Kidney capillary endothelial cell (primary cell): Measurements from ENCODE around the gene TCF12.
"Not testable (repeated sequence)": the region's sequence is repeated elsewhere in the genome, so short reads cannot be mapped to it uniquely, and the experiment has no call there.

ENCODE experiments used
- DNase-seq: peaks from one replicate; pipeline ENCODE4 v3.0.0-alpha.2; 2018; ENCODE audit warnings: low spot score

The TCF12 gene

GRCh38 chr15:56916825-56917477 lies 1.5 kb upstream of the TCF12 start:
- DNase-seq = no peak

GRCh38 chr15:56917652-56918045 lies 795 bp upstream of the TCF12 start:
- DNase-seq = no peak

- peak; percentile 78 for DNase-seq
These were observed 676 bp downstream of the TCF12 start for GRCh38 chr15:56919031-56919608.

- DNase-seq = peak; percentile 48
These were observed 1.3 kb downstream of the TCF12 start for GRCh38 chr15:56919609-56920366.

DNA sequence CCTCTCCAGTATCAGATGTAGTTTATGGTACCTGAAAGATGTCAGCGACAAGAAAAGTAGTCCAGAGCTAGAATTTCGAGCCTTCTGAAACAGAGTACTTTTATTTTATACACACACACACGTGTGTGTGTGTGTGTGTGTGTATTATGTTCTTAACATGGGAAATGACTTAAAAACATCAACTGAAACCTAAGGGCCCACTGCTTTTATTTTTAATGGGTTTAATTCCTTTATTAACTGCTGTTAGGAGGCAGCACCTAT lies 1.9 kb downstream of the TCF12 start:
- no peak for DNase-seq

DNA sequence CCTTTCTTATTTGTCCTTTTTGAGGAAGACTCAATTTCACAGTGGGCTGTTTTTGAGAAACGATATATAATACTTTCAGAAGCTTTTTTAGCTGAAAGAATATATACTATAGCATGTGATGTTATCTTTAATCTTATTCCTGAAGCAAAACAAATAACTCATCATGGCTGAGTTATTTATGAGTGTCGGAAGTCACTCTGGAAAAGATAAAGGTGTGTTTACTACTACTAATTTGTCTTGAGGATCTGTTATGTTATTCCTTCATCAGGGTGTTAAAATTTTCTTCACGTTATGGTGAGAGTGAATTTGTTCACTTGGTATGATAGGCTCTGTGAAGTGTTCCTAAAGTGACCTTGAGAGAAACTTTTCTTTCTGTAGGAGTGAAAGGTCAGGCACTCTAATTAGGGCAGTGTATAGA lies 4.7 kb downstream of the TCF12 start:
- no peak for DNase-seq

- no peak for DNase-seq
These were observed 9.4 kb downstream of the TCF12 start for GRCh38 chr15:56927816-56928215.

DNA sequence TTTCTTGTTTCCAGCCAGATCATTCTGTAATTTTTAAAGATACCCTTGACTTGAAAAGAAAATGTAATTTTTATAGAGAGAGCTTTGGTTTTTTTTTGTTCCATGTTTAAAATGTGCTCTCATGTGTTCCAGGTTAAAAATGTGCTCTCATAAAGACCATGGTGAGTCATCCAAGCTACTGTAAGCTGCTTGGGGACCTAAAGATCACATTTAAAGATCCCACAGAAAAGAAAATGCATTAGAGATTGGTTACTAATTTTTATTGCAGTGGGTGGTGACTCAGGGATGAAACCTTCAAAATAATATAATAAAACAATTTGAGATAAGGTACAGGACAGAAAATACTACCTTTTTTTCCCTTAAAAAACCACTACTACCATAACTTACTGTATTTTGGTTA lies 11.0 kb downstream of the TCF12 start:
- DNase-seq = no peak

DNA sequence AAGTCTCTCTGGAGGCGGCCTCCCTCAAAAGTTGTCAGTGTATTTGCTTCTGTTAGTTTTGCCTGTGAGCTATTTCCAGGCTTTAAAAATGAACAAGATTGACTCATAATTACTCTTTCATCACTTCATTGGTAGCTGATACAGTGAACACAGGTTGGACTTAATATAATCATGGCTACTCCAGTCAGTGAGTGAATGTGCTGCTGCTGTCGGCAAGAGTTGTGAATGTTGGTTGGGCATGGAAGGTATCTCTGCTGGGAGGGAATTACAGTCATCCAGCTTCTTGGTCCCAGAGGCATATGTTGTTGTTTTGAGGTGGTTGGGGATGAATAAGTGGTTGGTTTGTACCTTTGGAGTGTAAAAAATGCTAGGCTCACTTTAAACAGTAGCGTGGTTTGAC lies 11.5 kb downstream of the TCF12 start:
- no peak for DNase-seq

GRCh38 chr15:56930669-56931313 lies 12.3 kb downstream of the TCF12 start:
- no peak for DNase-seq

GRCh38 chr15:56931639-56932508 lies 13.4 kb downstream of the TCF12 start:
- no peak for DNase-seq

- not testable (repeated sequence) for DNase-seq
These were observed 14.0 kb downstream of the TCF12 start for GRCh38 chr15:56932509-56932868.

DNA sequence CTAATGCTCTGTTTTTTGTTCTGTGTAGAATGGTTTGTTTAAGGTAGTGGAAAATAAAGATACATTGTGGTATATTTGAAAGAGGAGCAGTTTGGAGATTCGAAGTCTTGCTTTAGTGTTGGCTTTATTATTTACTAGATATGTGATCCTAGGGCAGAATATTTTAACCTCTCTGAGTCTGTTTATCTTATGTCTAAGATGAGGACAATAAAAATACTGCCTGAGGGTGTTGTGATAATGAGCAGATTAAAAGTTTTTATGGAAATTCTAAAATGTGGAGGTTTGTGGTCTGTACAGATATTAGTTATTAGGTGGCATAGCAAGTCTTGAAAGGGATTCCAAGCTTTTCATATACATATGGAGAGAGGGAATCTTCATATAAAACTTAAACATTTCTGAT lies 15.0 kb downstream of the TCF12 start:
- DNase-seq = no peak

GRCh38 chr15:56933811-56934210 lies 15.4 kb downstream of the TCF12 start:
- DNase-seq = no peak

DNA sequence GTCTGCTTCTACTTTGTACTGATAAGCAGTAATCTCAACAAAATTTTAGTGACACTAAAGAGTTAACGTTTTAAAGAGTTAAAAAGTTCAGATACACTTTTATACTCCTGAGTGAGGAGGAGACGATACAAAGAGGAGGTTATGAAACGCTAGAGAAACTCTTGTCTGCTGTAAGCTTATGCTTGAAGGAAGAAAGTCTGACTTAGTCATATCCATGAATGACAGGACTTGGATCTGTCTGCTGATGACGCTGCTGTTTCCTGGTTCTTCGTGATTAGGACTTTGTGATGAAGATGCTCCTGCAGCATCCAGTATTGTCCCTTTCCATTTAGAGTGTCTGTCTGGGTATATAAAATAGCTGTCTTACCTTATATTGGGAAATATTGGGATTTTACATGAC lies 15.8 kb downstream of the TCF12 start:
- DNase-seq = no peak

DNA sequence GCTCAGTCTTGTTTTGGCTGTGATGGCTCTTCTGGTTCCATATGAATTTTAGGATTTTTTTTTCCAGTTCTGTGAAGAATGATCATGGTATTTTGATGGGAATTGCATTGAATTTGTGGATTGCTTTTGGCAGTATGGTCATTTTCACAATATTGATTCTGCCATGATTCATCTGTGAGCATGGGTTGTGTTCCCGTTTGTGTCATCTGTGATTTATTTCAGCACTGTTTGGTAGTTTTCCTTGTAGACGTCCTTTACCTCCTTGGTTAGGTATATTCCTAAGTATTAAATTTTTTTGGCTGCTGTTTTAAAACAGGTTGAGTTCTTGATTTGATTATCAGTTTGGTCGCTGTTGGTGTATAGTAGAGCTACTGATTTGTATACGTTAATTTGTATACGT lies 18.5 kb downstream of the TCF12 start:
- no peak for DNase-seq

DNA sequence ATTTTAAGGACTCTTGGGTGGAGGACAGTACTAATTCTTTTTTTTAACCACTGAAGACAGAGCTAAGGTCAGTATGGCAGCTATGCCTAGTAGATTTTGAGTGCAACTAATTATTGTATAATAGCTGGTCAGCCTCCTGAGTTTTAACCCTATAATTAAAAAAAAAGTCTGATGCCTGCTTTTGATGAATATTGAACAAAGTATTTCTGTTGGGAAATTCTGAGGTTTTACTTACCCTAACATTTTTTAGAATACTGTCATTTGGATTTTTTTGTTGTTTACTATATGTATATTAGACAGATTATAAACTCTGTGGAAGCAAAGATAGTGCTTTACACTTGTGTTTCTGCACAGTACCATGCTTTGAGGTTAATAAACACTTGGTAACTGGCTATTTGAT lies 20.8 kb downstream of the TCF12 start:
- DNase-seq = no peak

DNA sequence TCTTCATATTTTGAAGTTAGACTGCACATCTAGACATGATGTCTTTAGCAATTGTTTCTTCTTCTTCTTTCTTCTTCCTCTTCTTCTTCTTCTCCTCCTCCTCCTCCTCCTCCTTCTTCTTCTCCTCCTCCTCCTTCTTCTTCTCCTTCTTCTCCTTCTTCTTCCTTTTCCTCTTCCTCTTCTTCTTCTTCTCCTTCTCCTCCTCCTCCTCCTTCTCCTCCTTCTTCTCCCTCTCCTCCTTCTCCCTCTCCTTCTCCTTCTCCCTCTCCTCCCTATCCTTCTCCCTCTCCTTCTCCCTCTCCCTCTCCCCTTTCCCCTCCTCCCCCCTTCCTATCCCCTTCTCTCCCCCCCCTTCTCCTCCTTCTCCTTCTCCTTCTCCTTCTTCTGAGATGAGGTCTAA lies 21.9 kb downstream of the TCF12 start:
- no peak for DNase-seq

DNA sequence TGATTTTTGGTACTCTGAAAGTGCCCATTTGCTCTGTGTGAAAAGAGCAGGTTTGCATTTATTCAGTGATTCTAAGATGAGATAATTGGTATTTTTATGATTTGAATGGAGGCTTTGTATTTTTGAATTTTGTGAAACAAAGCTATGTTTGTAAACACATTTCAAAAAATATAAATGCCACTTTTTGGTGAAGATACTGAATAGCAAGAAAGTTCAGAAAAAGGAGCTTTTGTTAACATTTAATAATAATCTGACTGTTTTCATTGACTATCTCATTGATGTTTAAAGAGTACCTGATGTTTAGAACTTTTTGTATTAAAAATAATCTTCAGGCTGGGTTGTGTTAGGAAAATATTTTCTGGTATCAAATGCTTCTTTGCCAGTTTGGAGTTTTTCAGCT lies 23.7 kb downstream of the TCF12 start:
- no peak for DNase-seq

DNA sequence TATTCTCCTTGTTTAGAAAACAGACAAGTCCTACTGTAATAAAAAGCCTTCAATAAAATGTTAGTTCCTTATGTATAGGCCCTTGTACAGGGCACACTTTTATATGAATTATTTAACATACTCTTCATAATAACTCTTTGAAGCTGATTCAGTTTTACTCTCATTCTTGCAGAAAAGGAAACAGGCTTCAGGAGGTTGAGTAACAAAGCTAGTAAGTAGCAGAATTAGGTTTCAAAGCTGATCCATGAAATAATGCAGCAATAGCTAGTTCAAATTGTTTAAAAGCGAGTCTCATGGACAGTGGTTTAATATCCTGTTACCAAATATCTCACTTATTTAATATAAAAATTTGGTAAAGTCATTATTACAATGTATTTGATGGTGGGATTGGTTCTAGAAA lies 25.0 kb downstream of the TCF12 start:
- no peak for DNase-seq

DNA sequence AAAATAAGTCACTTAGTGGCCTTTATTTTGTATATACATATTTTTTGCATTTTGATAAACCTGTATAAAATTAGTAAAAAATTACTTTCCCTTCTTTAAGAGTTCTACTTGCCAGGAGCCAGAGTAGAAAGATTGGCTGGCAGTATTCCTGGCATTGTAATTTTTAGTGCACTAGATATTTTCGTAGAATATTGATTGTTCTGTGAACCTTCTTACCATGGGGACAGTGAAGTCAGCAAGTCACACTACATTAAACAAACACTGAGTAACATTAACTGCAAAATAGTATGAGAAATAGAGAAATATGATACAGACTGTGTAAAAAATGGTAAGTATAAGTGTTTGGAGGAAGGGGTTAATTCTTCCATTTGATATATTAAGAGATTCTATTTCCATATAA lies 26.0 kb downstream of the TCF12 start:
- DNase-seq = no peak

GRCh38 chr15:56946150-56946549 lies 27.7 kb downstream of the TCF12 start:
- DNase-seq = no peak
